Left ventricle myocardium inferior (tissue), 1 donor: ENCODE measurements around the gene LGALS4. TPM values are rescaled to one million over a fixed set of nuclear protein-coding genes. Genes with fewer than 3 reads are reported as not detected.
"Not testable (repeated sequence)": the region's sequence is repeated elsewhere in the genome, so short reads cannot be mapped to it uniquely, and the experiment has no call there.

Experiments
- DNase-seq: peaks from one replicate; pipeline ENCODE4 v3.0.0-alpha.2; 2020
- H3K27ac ChIP-seq: fragments of 200-600 bp; replicated peaks from 2 replicates; pipeline ENCODE4 v1.8.0; 2021
- H3K27me3 ChIP-seq: fragments of 200-600 bp; 2 replicates; pipeline ENCODE4 v1.8.0; 2021; ENCODE audit warnings: low read depth
- H3K36me3 ChIP-seq: fragments of 200-600 bp; 2 replicates; pipeline ENCODE4 v1.8.0; 2021
- H3K4me1 ChIP-seq: fragments of 200-600 bp; 2 replicates; pipeline ENCODE4 v1.8.0; 2021
- H3K4me3 ChIP-seq: fragments of 200-600 bp; 2 replicates; pipeline ENCODE4 v1.8.0; 2021; ENCODE audit warnings: mild to moderate bottlenecking, moderate library complexity
- H3K9me3 ChIP-seq: fragments of 200-600 bp; replicated peaks from 2 replicates; pipeline ENCODE4 v1.8.0; 2021
- CTCF ChIP-seq: fragments of 200-600 bp; IDR thresholded peaks from 2 replicates; pipeline ENCODE4 v1.8.0; 2021; ENCODE audit warnings: antibody characterized with exemption, mild to moderate bottlenecking, borderline replicate concordance
- intact Hi-C: fragments of 100-400 bp; cut with micrococcal nuclease; formaldehyde crosslinking; loops from one replicate; pipeline ENCODE4 v1.11.0; 2022
- total RNA-seq: library from RNA; stranded (reverse); fragmentation: NEBNext Ultra II Directional; extraction: Animal tissue kit (Norgen Biotek cat#: 25700); gene quantifications from one replicate; pipeline ENCODE4 v1.2.1, GENCODE V29; 2021
- donor health status: DM: no; HTN: yes; CAD: no; lungs with severe emphysema.

Gene LGALS4
- total RNA-seq, 1 donor from 2014 or later = 0.82 TPM

- no peak for TF ChIP-seq CTCF
- H3K4me3 ChIP-seq = no peak overlapping the region
- H3K27me3 ChIP-seq = peaks cover 7% of the 10 kb centered on the region
- no peaks in the 10 kb centered on the region for H3K4me1 ChIP-seq
- no peak overlapping the region for H3K27ac ChIP-seq
- no peak for DNase-seq
- no peaks in the 10 kb centered on the region for H3K9me3 ChIP-seq
- intact Hi-C loops = no loop called here
- H3K36me3 ChIP-seq = no peaks in the 10 kb centered on the region
Measured at GRCh38 chr19:38785187-38785699, 27.5 kb downstream of the LGALS4 start.

- H3K27me3 ChIP-seq = peaks cover 10% of the 10 kb centered on the region
- TF ChIP-seq CTCF = no peak
- no peak overlapping the region for H3K4me3 ChIP-seq
- no peak for DNase-seq
- no peaks in the 10 kb centered on the region for H3K4me1 ChIP-seq
- intact Hi-C loops = no loop called here
- no peaks in the 10 kb centered on the region for H3K9me3 ChIP-seq
- no peaks in the 10 kb centered on the region for H3K36me3 ChIP-seq
- H3K27ac ChIP-seq = no peak overlapping the region
Measured at GRCh38 chr19:38784224-38784623, 28.5 kb downstream of the LGALS4 start.

GRCh38 chr19:38782212-38782611 is 30.5 kb downstream of the LGALS4 start:
- H3K27me3 ChIP-seq, H3K4me3 ChIP-seq, DNase-seq, H3K36me3 ChIP-seq, H3K4me1 ChIP-seq, H3K27ac ChIP-seq, intact Hi-C loops, H3K9me3 ChIP-seq: not testable (repeated sequence)

GRCh38 chr19:38781058-38781457 is 31.7 kb downstream of the LGALS4 start:
- H3K9me3 ChIP-seq = no peaks in the 10 kb centered on the region
- no peaks in the 10 kb centered on the region for H3K36me3 ChIP-seq
- H3K4me3 ChIP-seq = no peak overlapping the region
- DNase-seq = no peak
- no peak overlapping the region for H3K27ac ChIP-seq
- no peak for TF ChIP-seq CTCF
- peaks cover 10% of the 10 kb centered on the region for H3K27me3 ChIP-seq
- H3K4me1 ChIP-seq = no peaks in the 10 kb centered on the region
- intact Hi-C loops = no loop called here

- no peak for DNase-seq
- Histone ChIP-seq H3K4me1 (no peaks in the 10 kb centered on the region), H3K36me3 (no peaks in the 10 kb centered on the region), H3K9me3 (no peaks in the 10 kb centered on the region), H3K27me3 (peaks cover 10% of the 10 kb centered on the region), H3K27ac (no peak overlapping the region), H3K4me3 (no peak overlapping the region)
- no peak for TF ChIP-seq CTCF
- intact Hi-C loops = no loop called here
Measured at GRCh38 chr19:38780443-38780842, 32.3 kb downstream of the LGALS4 start.

- intact Hi-C loops = no loop called here
- DNase-seq = no peak
- TF ChIP-seq CTCF = no peak
Measured at GRCh38 chr19:38778733-38779132, 34.0 kb downstream of the LGALS4 start.

More at GRCh38 chr19:38778733-38779132, 34.0 kb downstream of the LGALS4 start:
- no peaks in the 10 kb centered on the region for H3K4me1 ChIP-seq
- no peaks in the 10 kb centered on the region for H3K36me3 ChIP-seq
- H3K4me3 ChIP-seq = no peak overlapping the region
- H3K27ac ChIP-seq = no peak overlapping the region
- H3K27me3 ChIP-seq = peaks cover 10% of the 10 kb centered on the region
- no peaks in the 10 kb centered on the region for H3K9me3 ChIP-seq
